ENCODE results near the gene BRIP1.
"Not testable (repeated sequence)": the region's sequence is repeated elsewhere in the genome, so short reads cannot be mapped to it uniquely, and the experiment has no call there.

Gene BRIP1

DNA sequence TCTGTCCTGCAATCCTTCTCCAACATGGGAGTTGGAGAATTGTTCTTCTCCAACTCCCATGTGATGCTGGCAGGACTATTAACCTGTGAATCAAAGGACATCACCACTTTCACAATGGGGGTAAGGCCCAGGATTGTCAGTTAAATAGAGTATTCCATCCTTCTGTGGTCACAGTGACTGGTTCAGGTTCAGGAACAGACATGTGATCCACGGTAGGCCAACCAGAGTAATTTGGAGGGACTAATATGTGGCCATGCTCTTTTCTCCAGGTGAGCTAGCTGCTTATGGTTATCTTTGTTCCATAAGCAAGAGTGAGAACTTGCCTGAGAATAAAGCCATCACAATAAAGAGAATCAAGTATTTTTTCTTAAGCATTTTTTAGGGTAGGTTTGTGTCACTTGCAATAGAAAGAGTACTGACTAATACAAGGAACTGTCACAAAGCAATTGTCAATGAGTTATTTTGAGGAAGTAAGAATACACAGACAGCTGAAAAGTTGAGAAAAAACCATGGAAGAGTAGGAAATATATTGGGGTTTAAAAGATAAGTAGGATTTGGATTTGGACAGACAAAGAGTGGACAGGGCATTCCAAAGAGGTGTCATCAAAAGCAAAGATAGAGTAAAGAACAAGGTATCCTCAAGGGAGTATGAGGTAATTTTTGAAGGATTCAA lies 63.4 kb downstream of the BRIP1 start:
- DNase-seq = no peak

DNA sequence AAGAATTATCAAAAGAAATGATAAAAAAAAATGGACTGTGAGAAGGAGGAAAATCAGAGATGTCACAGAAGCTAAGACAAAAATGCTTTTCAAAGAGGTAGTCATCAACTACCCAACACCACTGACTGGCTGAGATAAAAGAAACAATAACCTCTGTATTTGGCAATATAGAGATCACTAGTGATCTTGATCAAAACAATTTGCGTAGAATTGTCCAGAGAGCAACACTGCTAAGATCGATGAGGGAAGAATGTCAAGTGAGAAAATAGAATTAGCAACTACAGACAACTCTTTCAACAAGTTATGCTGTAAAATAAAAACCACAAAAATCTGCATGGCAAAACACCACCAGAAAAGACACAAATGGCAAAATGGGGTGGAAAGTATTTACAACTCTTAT lies 66.0 kb downstream of the BRIP1 start:
- no peak for DNase-seq

DNA sequence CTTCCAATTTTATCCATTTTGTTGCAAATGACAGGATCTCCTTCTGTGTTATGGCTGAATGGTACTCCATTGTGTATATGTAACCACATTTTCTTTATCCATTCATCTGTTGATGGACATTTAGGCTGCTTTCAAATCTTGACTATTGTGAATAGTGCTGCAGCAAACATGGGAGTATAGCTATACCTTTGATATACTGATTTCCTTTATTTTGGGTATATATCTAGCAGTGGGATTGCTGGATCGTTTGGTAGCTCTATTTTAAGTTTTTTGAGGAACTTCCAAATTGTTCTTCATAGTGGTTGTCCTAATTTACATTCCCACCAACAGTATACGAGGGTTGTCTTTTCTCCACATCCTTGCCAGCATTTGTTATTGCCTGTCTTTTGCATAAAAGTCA lies 67.8 kb downstream of the BRIP1 start:
- DNase-seq = no peak

DNA sequence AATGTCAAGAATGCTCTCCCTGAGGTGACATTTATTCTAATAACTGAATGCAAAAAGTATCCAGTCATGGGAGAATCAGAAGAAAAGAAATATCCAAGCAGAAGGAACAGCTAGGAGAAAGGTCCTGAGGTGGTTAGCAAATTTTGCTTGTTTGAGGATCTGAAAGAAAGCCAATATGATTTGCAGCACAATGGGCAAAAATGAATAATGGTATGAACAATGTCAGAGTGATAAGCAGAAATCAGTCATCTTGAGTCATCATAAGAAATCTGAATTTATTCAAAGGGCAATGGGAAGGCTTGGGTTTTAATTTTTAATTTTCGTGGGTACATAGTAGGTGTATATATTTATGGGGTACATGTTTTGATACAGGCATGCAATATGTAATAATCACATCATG lies 68.5 kb downstream of the BRIP1 start:
- DNase-seq = no peak

DNA sequence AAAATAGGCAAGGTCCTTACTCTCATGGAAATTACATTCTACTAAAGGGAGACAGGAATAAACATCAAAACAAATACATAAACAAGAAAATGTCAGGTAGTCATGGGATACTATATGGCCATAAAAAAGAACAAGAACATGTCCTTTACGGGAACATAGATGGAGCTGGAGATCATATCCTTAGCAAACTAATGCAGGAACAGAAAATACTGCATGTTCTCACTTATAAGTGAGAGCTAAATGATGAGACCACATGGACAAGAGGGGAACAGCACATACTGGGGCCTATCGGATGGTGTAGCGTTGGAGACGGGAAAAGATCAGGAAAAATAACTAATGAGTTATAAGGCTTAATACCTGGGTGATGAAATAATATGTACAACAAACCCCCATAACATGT lies 69.1 kb downstream of the BRIP1 start:
- DNase-seq = no peak

DNA sequence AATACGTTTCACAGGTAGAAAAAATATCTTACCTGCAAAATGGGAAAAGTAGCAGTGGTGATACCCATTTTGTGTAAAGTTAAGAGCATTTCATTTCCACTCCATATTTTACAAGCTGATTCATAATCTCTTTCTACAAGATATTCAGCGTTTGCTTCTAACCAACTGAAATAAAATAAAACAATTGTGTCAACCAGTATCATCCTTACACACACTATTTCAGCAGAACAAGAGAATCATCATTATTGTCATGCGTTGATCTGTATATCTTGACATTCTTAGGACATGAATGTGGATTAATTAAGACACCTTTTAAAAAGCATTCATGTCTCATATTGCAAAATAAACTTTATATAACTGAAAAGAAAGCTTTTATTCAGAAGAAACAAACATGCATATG lies 69.8 kb downstream of the BRIP1 start:
- DNase-seq = no peak

DNA sequence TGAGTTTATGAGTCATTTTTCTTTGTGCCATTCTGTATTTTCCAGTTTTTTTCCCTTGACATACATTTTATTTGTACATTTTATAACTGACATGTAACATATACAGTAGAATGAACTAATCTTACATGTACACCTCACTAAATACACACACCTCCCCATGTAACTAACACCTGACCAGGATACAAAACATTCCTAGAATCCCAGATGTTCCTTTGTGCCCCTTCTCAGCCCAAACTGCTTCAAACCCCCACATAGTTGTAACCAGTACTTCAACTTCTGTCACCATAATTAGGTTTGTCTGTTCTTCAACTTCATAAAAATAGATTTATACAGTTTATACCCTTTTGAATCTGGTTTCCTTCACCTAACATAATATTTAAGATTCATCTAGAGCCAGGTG lies 73.5 kb downstream of the BRIP1 start:
- DNase-seq = no peak

DNA sequence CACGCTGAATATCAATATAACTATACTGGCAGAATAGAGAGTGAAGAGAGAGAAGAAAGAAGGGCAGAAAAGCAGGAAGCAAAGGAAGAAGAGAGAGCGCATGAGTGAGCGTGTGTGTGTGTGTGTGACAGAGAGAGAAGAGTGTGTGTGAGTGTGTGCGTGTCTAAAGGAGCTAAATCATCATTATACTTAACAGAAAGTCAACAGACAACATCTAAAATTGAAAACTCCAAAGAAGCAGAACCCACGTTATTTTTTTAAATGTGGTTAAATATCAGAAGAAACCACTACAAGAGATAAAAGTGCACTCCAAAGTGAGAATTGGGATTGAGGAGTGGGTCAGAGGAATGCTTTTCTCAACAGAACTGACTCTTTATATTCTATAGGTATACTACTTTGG lies 77.2 kb downstream of the BRIP1 start:
- DNase-seq = peak in 1 of 5 experiments; percentile 48

DNA sequence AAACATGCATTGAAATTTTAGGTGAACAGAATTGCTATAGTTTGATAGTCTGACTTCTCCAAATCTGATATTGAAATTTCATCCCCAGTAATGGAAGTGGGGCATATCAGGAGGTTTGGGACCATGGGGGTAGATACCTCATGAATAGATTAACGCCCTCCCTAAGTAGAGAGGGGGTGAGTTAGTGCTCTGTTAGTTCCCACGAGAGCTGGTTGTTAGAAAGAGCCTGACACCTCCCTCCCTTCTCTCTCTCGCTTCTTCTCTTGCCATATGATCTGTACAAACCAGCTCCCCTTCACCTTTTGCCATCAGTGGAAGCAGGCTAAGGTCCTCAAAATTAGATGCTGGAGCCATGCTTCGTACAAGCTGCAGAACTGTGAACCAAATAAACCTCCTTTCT lies 78.8 kb downstream of the BRIP1 start:
- no peak for DNase-seq

DNA sequence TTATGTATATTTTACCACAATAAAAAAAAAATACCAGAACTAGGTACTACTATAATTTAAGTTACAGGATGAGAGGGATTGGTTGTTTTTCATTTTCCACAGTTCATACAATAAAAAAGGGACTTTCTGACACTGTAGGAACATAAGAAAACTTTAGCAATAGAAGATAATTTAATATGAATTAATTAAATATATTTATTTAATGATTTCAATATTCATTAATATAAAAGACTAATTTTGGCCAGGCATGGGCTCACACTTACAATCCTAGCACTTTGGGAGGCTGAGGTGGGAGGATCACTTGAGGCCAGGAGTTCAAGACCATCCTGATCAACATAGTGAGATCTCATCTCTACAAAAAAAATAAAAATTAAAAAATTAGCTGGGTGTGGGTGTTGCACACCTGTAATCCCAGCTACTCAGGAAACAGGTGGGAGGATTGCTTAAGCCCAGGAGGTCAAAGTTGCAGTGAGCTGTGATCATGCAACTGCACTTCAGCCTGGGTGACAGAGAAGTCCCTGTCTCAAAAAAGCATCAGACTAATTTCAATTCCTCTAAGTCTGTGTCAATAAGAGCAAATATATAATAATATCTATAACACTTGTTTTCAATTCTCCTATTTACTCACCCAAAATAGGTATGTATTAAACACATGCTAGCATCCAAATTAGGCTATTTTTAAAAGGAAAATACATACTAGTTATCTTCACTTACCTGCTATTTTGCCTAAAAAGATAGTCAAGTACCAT lies 79.6 kb downstream of the BRIP1 start:
- DNase-seq = no peak

DNA sequence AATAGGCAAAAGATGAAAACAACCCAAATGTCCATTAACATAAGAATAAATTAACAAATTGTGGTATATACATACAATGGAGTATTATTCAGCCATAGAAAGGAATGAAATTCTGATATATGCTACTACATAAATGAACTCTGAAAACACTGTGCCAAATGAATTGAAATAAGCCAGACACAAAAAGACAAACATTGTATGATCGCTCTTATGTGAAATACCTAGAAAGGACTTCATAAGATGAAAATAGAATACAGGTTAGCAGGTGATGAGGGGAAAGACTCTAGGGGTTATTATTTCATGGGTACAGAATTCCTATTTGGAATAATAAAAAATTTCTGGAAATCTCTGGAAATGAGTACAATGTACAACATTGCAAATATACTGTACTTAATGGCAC lies 80.2 kb downstream of the BRIP1 start:
- DNase-seq = no peak

DNA sequence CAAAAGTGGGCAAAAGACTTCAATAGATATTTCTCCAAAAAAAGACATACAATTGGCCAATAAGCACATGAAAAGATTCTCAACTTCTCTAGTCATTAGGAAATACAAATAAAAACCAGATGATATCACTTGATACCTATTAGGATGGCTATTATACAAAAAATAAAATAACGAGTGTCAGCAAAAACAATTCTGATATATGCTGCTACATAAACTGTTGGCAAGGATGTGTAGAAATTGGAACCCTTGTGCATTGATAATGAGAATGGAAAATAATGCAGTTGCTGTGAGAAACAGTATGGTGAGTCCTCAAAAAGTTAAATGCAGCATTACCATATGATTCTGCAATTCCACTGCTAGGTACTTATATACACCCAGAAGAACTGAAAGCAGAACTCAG lies 80.6 kb downstream of the BRIP1 start:
- no peak for DNase-seq

DNA sequence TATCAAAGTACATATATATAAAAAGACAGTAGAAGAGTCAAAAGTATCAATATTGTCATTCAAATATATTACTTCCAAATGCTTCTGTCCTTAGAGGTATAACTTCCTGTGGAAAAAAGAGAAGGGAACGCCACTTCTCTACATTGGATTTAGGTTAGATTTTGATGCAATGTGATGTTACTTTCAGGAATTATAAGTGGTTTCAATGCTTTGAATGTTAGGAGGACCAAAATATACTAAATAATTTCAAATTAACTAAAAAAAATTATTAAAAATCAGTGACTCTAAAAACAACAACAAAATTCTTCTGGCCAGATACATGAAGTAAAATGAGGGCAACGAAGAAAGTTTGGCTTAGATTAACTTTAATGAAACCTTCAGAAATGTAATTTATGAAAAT lies 88.0 kb downstream of the BRIP1 start:
- no peak for DNase-seq

DNA sequence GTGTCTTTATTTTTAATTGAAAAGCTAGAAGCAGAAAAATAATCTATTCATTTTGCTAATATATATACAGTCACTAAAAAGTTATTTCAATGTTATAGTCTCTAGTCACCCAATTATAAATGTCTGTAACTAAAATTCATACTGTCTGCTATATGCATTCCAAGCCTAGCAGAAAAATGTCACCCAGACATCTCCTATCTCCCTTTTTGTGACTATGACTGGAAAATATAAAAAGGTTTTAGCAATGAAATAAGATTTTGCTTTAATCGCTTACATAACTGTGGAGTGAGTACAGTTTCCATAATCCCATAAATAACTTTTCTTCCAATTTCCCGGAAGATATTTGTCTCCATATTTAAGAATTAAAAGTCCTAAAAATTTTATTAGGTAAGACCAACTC lies 88.6 kb downstream of the BRIP1 start:
- no peak for DNase-seq

DNA sequence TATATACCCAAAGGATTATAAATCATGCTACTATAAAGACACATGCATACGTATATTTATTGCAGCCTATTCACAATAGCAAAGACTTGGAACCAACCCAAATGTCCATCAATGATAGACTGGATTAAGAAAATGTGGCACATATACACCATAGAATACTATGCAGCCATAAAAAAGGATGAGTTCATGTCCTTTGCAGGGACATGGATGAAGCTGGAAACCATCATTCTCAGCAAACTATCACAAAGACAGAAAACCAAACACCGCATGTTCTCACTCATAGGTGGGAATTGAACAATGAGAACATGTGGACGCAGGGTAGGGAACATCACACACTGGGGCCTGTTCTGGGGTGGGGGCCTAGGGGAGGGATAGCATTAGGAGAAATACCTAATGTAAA lies 89.2 kb downstream of the BRIP1 start:
- not testable (repeated sequence) for DNase-seq

DNA sequence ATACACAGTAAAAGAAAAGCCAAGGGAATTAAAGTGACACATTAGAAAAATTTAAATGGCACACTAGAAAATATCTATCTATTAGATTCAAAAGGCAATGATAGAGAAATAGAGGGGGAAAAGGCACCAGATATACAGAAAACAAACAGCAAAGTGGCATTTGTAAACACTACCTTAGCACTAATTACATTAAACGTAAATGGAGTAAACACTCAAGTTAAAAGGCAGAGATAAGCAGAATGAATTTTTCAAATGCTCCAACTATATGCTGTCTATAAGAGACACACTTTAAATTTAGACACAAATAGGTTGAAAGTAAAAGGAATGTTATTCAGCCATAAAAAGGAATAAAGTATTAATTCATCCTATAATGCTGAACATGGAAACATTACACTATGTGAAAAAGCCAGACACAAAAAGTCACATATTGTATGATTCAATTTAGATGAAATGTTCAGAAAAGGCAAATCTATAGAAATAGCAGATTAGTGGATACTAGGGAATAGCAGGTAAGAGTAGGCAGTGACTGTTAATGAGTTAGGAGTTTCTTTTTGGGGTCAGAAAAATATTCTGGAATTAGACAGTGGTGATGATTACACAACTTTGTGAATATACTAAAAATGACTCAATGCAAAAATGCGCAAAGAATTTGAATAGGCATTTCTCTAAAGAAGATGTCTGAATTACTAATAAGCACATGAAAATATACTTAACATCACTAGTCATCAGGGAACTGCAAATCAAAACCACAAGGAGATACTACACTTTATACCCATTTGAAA lies 92.4 kb downstream of the BRIP1 start:
- DNase-seq = no peak

DNA sequence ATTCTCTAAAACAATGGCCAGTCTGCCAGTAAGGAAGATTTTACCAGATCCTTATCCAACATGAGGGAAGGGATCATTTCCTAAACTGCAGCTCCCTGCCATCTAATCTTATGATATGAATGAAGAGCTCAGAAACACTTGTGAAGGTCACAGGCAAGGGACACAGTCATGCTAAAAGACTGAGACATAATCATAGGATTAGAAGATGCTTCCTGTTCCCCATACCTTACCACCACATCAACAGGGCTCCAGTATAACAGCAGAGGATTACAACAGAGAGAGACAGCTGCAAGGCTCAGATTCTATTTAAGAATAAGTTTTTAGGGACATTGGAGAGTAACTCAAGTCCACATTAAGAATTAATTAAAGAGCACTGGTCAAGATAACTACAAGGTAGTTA lies 93.3 kb downstream of the BRIP1 start:
- DNase-seq = no peak

DNA sequence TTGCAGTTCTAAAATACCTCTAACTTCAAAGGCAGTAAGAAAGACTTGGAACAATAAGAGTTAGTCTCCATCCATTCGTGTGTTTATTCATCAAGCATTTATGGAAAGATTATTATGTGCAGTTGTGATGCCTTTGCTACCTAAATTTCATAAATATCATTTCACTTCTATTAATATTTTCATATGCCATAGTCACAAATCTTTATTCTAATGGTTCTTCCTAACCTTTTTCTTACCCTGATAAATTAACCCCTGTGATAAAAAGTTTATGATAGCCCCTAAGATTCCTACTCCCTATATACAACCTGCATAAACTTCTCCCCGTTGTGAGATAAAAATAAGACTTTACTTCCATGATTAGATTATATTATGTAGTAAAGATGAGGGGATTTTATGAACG lies 94.9 kb downstream of the BRIP1 start:
- no peak for DNase-seq

DNA sequence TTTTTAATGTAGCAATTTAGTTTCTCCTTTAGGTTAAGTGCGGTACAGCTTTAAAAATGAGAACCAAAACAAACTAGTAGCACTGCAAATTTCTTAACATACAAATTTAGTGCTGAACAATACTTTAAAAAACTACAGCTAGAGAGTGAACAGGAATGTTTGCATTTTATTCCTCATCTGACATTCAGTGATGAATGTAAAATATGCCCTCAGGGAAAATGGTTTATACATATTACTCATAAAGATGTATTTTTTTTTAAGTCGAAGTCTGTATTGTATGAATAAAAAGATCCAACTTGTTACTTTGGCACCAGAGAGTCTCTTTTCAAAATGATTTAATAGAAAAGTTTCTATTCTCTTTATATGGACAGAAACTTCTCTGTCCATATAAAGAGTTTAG lies 96.8 kb downstream of the BRIP1 start:
- DNase-seq = no peak

DNA sequence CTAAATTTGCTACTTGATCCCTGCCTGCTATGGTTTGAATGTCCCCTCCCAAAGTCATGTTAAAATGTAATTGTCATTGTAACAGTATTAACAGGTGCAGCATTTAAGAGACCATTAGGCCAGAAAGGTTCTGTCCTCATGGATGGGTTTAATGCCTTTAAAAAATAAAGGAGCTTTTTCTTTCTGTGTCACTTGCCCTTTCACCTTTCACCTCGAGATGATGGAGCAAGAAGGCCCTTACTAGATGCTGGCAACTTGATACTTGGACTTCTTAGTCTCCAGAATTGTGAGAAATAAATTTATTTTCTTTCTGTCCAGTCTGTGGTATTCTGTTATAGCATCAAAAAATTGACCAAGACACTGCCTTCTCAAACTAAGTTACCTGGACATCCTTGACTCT lies 98.5 kb downstream of the BRIP1 start:
- DNase-seq = no peak

DNA sequence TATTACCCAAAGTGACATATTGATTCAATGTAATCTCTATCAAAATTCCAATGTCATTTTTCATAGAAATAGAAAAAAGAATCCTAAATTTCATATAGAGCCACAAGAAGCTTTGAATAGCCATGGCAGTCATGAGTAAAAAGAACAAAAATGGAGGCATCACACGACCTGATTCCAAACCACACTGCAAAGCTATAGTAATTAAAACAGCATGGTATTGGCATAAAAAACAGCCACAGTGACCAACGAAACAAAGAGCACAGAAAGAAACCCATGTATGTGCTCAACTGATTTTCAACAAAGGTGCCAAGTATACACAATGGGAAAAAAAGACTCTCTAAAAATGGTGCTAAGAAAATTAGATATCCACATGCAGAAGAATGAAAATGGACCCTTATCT lies 101.5 kb downstream of the BRIP1 start:
- no peak for DNase-seq

DNA sequence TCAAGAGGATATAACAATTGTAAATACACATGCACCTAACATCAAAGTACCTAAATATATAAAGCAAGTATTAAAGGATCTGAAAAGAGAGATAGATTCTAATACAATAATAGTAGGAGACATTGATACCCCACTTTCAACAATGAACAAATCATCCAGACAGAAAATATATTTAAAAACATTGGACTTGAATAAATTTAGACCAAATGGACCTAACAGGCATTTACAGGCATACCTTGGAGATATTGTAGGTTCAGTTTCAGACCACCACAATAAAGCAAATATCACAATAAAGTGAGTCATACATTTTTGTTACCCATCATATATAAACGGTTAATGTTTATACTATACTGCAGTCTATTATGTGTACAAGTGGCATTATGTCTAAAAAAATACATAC lies 104.0 kb downstream of the BRIP1 start:
- DNase-seq = no peak

DNA sequence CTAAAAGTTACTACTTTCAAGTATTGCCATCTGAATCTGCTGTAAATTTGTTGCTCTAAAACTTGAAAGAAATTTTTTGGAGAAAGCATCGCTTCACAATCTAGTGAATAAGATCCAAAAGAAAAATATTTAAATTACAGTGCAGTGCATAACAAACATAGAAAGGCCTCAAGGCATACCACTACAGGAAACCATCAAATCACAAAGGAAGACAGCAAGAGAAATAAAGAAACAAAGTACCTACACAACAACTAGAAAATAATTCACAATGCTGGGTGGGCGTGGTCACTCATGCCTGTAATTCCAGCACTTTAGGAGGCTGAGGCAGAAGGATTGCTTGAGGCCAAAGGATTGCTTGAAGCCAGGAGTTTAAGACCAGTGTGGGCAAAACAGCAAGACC lies 104.9 kb downstream of the BRIP1 start:
- DNase-seq = peak in 1 of 5 experiments; percentile 5

DNA sequence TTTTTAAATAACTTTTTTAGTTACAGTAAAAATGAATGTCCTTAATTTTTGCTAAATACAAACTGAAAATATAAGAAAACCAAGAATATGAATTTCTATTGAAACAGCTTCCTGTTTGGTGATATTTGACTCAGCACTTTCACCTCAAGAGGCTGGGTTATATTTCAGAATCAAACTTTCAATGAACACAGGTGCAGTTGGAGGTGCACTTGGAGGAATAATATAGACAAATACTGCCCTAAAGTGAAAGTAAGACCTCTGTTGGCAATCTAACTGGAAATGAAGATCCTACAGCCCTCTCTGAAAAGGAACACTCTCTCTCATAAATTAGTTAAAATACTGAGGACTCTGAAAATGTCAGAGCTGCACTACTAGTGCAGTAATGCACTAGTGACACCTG lies 106.2 kb downstream of the BRIP1 start:
- DNase-seq = peak in 1 of 5 experiments; percentile 72

Data from T-helper 2 cell (primary cell).